ENCODE measurements around the gene PAOX.
"Not testable (repeated sequence)": the region's sequence is repeated elsewhere in the genome, so short reads cannot be mapped to it uniquely, and the experiment has no call there.

The PAOX gene

DNA sequence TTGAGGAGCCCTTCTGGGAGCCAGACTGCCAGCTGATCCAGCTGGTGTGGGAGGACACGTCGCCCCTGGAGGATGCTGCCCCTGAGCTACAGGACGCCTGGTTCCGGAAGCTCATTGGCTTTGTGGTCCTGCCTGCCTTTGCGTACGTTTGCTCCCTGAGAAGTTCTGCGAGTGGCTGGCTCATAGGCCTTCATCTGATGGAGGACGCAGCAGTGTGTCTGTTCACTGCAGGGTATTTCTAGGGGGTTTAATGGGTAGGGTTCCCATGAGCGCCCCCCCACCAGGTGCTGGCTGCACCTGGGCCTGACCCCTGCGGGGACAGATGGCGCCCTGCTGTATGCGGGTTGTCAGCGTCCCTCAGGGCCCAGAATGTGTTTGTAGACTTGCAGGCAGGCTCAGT is 5.0 kb downstream of the PAOX start:
- TF ChIP-seq CTCF (IDR thresholded peaks at IDR 0.05; ENCODE audit: low read depth, low read length) = no peak
- TF ChIP-seq EZH2phosphoT487 (IDR thresholded peaks at IDR 0.05; ENCODE audit: low read depth) = no peak
- Histone ChIP-seq H3K27ac (ENCODE audit: low read length) (no peak overlapping the region), H2AFZ (ENCODE audit: low read depth, low read length) (no peak overlapping the region), H3K36me3 (replicated peaks; ENCODE audit: low read depth, low read length) (no peaks in the 10 kb centered on the region), H3K79me2 (ENCODE audit: low read length) (no peaks in the 10 kb centered on the region), H3K4me3 (ENCODE audit: low read length) (no peak overlapping the region), H3K4me1 (ENCODE audit: low read length) (peaks cover 11% of the 10 kb centered on the region), H3K9ac (ENCODE audit: low read length) (no peak overlapping the region), H3K27me3 (ENCODE audit: low read depth, low read length) (no peaks in the 10 kb centered on the region), H4K20me1 (ENCODE audit: insufficient read depth, low read length) (no peaks in the 10 kb centered on the region), H3K4me2 (ENCODE audit: low read length) (no peak overlapping the region), H3K9me3 (ENCODE audit: insufficient read depth, low read length) (no peaks in the 10 kb centered on the region)

DNA sequence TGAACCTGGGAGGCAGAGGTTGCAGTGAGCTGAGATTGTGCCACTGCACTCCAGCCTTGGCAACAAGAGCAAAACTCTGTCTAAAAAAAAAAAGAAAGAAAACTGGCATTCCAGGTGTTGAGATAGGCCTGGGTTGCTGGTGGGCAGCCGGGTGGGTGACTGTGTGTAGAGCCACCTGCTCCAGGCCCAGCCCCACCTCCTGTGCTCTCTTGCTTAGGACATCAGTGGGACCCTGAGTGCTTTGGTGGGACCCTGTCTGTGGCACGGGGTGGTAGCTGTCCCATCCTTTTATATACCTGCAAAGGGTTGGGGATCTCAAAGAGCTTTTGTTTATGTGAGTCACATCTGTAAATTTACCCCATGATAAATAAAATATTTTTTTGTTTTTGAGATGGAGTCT is 6.2 kb downstream of the PAOX start:
- Histone ChIP-seq H3K9ac (ENCODE audit: low read length) (no peak overlapping the region), H3K9me3 (ENCODE audit: insufficient read depth, low read length) (no peaks in the 10 kb centered on the region), H3K4me1 (ENCODE audit: low read length) (peaks cover 15% of the 10 kb centered on the region), H4K20me1 (ENCODE audit: insufficient read depth, low read length) (no peaks in the 10 kb centered on the region), H3K27ac (ENCODE audit: low read length) (no peak overlapping the region), H3K36me3 (replicated peaks; ENCODE audit: low read depth, low read length) (no peaks in the 10 kb centered on the region), H3K4me3 (ENCODE audit: low read length) (no peak overlapping the region), H3K27me3 (ENCODE audit: low read depth, low read length) (no peaks in the 10 kb centered on the region), H3K4me2 (ENCODE audit: low read length) (no peak overlapping the region), H3K79me2 (ENCODE audit: low read length) (no peaks in the 10 kb centered on the region), H2AFZ (ENCODE audit: low read depth, low read length) (no peak overlapping the region)
- TF ChIP-seq EZH2phosphoT487 (IDR thresholded peaks at IDR 0.05; ENCODE audit: low read depth) (no peak), CTCF (IDR thresholded peaks at IDR 0.05; ENCODE audit: low read depth, low read length) (no peak)

GRCh38 chr10:133386951-133387350 is 7.9 kb downstream of the PAOX start:
- not testable (repeated sequence) for H3K9me3 ChIP-seq (ENCODE audit: insufficient read depth, low read length); H3K4me2 ChIP-seq (ENCODE audit: low read length); H3K9ac ChIP-seq (ENCODE audit: low read length); H3K27me3 ChIP-seq (ENCODE audit: low read depth, low read length); H3K4me3 ChIP-seq (ENCODE audit: low read length); H3K79me2 ChIP-seq (ENCODE audit: low read length); H4K20me1 ChIP-seq (ENCODE audit: insufficient read depth, low read length); H3K36me3 ChIP-seq (replicated peaks; ENCODE audit: low read depth, low read length); H2AFZ ChIP-seq (ENCODE audit: low read depth, low read length); H3K27ac ChIP-seq (ENCODE audit: low read length)
- peaks cover 33% of the 10 kb centered on the region for H3K4me1 ChIP-seq (ENCODE audit: low read length)

GRCh38 chr10:133388236-133388972 is 9.3 kb downstream of the PAOX start:
- peak overlapping the region; percentile 53 for H3K9ac ChIP-seq (ENCODE audit: low read length)
- no peaks in the 10 kb centered on the region for H3K9me3 ChIP-seq (ENCODE audit: insufficient read depth, low read length)
- H3K4me2 ChIP-seq (ENCODE audit: low read length) = peak overlapping the region; percentile 99
- 0 out of 2 replicates have a peak overlapping the region, but pooled peaks have one; percentile 13 for H2AFZ ChIP-seq (ENCODE audit: low read depth, low read length)
- H3K79me2 ChIP-seq (ENCODE audit: low read length) = no peaks in the 10 kb centered on the region
- H3K4me1 ChIP-seq (ENCODE audit: low read length) = peaks cover 44% of the 10 kb centered on the region
- H3K36me3 ChIP-seq (replicated peaks; ENCODE audit: low read depth, low read length) = no peaks in the 10 kb centered on the region
- no peaks in the 10 kb centered on the region for H3K27me3 ChIP-seq (ENCODE audit: low read depth, low read length)
- H4K20me1 ChIP-seq (ENCODE audit: insufficient read depth, low read length) = no peaks in the 10 kb centered on the region
- peak overlapping the region; percentile 80 for H3K4me3 ChIP-seq (ENCODE audit: low read length)
- no peak for TF ChIP-seq EZH2phosphoT487 (IDR thresholded peaks at IDR 0.05; ENCODE audit: low read depth)
- H3K27ac ChIP-seq (ENCODE audit: low read length) = peak overlapping the region; percentile 98

- H3K9ac ChIP-seq (ENCODE audit: low read length) = peak overlapping the region; percentile 69
- H3K79me2 ChIP-seq (ENCODE audit: low read length) = peaks cover under 1% of the 10 kb centered on the region; the same call in 1 of the 2 replicates
- peak overlapping the region; percentile 98 for H3K27ac ChIP-seq (ENCODE audit: low read length)
- H3K4me3 ChIP-seq (ENCODE audit: low read length) = peak overlapping the region; percentile 80
- H3K9me3 ChIP-seq (ENCODE audit: insufficient read depth, low read length) = no peaks in the 10 kb centered on the region
- no peaks in the 10 kb centered on the region for H3K36me3 ChIP-seq (replicated peaks; ENCODE audit: low read depth, low read length)
- H3K4me1 ChIP-seq (ENCODE audit: low read length) = peaks cover 46% of the 10 kb centered on the region
- H2AFZ ChIP-seq (ENCODE audit: low read depth, low read length) = no peak overlapping the region
- no peaks in the 10 kb centered on the region for H3K27me3 ChIP-seq (ENCODE audit: low read depth, low read length)
- H4K20me1 ChIP-seq (ENCODE audit: insufficient read depth, low read length) = no peaks in the 10 kb centered on the region
- TF ChIP-seq EZH2phosphoT487 (IDR thresholded peaks at IDR 0.05; ENCODE audit: low read depth) (peak; percentile 63; the same call in 1 of the 2 replicates), CTCF (IDR thresholded peaks at IDR 0.05; ENCODE audit: low read depth, low read length) (no peak)
- peak overlapping the region; percentile 99 for H3K4me2 ChIP-seq (ENCODE audit: low read length)
Observed at GRCh38 chr10:133388973-133389818, 10.1 kb downstream of the PAOX start.

Measured in OCI-LY3 (cell line).